ENCODE measurements around the gene FMN1.

Gene FMN1

DNA sequence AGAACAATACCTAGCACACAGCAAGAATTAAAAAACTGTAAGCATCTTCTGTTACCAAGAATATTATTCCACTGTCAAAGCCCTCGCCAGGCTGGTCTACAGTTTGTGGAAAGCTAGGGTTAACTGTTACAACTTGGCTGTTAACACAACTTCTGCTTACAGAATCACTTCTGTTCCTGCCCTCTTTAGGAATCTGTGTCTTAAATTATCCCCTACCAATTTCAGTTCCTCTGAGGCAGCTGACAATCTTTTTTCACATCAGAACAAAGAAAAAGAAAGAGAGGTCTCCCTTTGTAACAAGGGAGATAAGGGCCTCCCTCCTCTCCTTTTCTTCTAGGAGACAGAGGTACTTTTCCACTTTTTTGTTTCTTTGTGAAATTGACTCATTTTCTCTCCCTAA, 188.9 kb downstream of the FMN1 start:
- DNase-seq: no peak
- in situ Hi-C loops (cut with MboI; ENCODE audit: low pct_unique_long_range_greater_than_20kb, low sequenced_read_pairs): no loop called here

- in situ Hi-C loops (cut with MboI; ENCODE audit: low pct_unique_long_range_greater_than_20kb, low sequenced_read_pairs): no loop called here
- no peak for DNase-seq
Observed at GRCh38 chr15:33001926-33002325, 192.6 kb downstream of the FMN1 start.

- in situ Hi-C loops (cut with MboI; ENCODE audit: low pct_unique_long_range_greater_than_20kb, low sequenced_read_pairs): no loop called here
Observed at GRCh38 chr15:32998979-32999672, 195.4 kb downstream of the FMN1 start.

DNA sequence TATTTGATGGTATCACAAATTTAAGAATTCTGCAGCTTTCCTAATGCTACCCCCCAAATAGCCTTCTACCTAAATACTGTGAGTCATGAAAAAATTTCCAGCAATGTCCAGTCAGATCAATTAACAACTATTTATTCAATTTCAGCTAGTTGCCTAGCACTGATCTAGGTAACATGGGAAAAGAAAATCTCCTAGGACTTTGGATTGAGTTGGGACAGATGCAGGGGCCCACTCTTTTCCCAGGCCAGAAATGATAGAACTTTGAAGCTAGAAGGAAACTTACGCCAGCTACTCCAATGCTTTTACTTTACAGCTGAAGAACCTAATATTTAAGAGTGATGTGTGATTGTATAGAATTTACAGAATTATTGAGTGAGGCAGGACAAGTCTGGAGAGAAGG, 196.3 kb downstream of the FMN1 start:
- in situ Hi-C loops (cut with MboI; ENCODE audit: low pct_unique_long_range_greater_than_20kb, low sequenced_read_pairs): no loop called here
- DNase-seq: no peak

More at GRCh38 chr15:32998979-32999672, 195.4 kb downstream of the FMN1 start:
- DNase-seq: no peak

- DNase-seq: peak; percentile 51
- in situ Hi-C loops (cut with MboI; ENCODE audit: low pct_unique_long_range_greater_than_20kb, low sequenced_read_pairs): no loop called here
Observed at GRCh38 chr15:32994810-32995424, 199.6 kb downstream of the FMN1 start.

DNA sequence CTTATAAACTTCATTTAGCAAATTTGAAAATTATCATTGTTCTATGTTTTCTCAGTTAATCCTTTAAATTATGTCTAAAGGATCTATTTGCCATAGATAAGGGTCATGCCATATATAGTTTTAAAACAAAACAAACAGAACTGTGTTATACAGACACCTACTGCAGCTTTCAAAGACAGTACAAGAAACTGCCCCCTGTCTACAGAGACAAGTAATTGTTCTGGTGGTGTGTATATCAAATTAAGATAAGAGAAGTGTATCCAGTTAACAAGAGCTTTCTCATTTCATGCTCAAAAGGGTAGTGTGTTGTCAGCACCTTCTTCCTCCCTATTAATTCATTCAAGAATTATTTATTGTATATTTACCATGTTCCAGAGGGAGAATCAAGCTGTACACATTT, 201.2 kb downstream of the FMN1 start:
- no peak for DNase-seq

DNA sequence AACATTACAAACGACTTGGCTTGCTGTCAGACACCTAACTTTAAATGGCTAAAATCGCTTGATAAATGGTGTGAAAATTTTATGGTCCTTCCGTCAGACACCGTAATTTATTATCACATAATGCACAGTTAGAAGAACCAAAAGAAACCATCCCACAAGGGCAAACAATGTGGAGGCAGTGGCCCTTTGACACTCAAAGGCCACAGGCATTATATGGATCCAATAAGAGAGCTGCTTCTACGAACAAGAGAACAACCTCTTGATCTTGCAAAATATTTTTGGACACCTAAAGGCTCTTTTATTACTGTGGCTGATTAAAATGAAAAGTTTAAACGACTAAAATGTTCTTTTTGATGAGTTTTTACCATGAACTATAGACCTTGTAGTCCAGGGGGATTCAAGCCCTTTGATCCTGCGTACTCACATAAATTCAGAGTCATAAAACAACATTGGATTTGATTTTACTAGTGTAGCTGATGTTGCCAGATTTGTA, 202.8 kb downstream of the FMN1 start:
- in situ Hi-C loops (cut with MboI; ENCODE audit: low pct_unique_long_range_greater_than_20kb, low sequenced_read_pairs): no loop called here
- DNase-seq: no peak

More for the DNA sequence above, 201.2 kb downstream of the FMN1 start:
- in situ Hi-C loops (cut with MboI; ENCODE audit: low pct_unique_long_range_greater_than_20kb, low sequenced_read_pairs): no loop called here

- no peak for DNase-seq
- in situ Hi-C loops (cut with MboI; ENCODE audit: low pct_unique_long_range_greater_than_20kb, low sequenced_read_pairs): no loop called here
Observed at GRCh38 chr15:32990071-32990470, 204.4 kb downstream of the FMN1 start.

- no peak for DNase-seq
- in situ Hi-C loops (cut with MboI; ENCODE audit: low pct_unique_long_range_greater_than_20kb, low sequenced_read_pairs): no loop called here
Observed at GRCh38 chr15:32987067-32987466, 207.4 kb downstream of the FMN1 start.

- DNase-seq: no peak
- in situ Hi-C loops (cut with MboI; ENCODE audit: low pct_unique_long_range_greater_than_20kb, low sequenced_read_pairs): no loop called here
Observed at GRCh38 chr15:32986147-32986546, 208.4 kb downstream of the FMN1 start.

DNA sequence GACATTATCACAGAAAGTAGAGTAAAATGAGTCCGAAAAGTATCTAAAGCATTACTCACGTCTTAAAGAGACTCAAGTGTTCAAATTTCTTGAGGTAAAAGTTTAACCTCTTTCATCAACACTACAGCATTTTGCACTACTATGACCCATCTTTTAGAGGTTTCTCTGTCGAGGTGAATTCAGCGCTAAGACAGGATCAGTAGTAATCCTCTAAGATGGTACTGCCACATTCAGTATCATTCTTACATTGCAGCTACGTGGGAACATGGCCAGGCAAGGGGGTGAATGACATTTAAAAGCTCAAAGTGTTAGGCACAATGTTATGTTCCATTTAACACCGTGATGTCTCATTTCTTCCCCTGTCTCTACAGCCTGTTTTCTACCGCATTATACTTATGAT, 210.8 kb downstream of the FMN1 start:
- no peak for DNase-seq
- in situ Hi-C loops (cut with MboI; ENCODE audit: low pct_unique_long_range_greater_than_20kb, low sequenced_read_pairs): no loop called here

GRCh38 chr15:32982001-32982400, 212.5 kb downstream of the FMN1 start:
- in situ Hi-C loops (cut with MboI; ENCODE audit: low pct_unique_long_range_greater_than_20kb, low sequenced_read_pairs): no loop called here
- DNase-seq: no peak

GRCh38 chr15:32981536-32981935, 213.0 kb downstream of the FMN1 start:
- in situ Hi-C loops (cut with MboI; ENCODE audit: low pct_unique_long_range_greater_than_20kb, low sequenced_read_pairs): no loop called here
- no peak for DNase-seq

DNA sequence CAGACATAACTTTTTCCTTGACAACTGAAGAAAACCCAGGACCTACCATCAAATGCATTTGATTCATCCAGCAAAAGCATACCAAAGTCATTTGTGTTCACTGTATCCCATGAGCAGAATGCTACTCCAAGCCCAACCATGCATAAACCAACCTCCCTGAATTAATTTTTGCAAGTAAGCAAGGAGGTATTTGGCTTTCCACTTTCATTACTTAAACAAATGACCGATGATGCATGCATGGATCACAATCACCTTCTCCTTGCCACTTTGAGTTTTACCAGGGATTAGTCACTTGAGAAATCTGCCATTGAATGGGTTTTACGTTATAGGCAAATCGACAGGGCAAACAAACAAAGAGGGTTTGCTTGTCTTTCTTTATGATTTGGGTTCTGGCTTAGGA, 214.8 kb downstream of the FMN1 start:
- no peak for DNase-seq
- in situ Hi-C loops (cut with MboI; ENCODE audit: low pct_unique_long_range_greater_than_20kb, low sequenced_read_pairs): no loop called here

- no peak for DNase-seq
- in situ Hi-C loops (cut with MboI; ENCODE audit: low pct_unique_long_range_greater_than_20kb, low sequenced_read_pairs): no loop called here
Observed at GRCh38 chr15:32977506-32977905, 217.0 kb downstream of the FMN1 start.

DNA sequence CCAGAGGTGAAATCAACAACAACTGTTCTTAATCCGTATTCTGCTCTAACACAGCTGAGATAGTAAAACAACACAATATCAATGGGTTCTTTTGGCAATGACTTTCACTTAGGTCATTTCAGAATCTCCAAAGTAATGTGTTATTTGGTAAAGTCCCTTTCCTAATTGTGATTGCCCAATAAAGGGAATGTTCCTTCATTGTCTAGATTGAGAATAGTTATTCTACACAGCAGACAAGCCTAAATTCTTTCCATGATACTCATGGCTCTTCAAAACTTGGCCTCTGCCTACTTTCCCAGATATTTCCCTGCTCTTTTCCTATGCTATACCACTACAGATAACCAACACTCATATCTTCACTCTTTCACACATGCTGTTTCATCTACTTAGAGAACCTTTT, 219.8 kb downstream of the FMN1 start:
- no peak for DNase-seq
- in situ Hi-C loops (cut with MboI; ENCODE audit: low pct_unique_long_range_greater_than_20kb, low sequenced_read_pairs): no loop called here

DNA sequence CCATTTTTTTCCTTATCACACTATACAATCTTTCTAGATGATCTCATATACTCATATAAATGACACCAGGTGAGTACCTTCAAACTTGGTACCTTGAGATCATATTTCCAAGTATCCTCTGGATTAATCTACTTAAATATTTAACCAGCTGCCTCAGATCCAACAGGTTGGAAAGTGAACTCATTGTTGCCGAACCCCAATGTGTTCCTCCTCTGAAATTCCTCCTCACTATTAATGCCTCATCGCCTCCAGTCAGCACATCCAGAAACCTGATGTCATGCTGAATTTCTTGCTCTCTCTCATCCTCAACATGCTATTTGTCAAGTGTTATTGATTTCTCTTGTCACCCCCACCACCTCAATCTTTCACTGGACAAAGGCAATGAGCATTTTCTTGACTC, 221.8 kb downstream of the FMN1 start:
- no peak for DNase-seq
- in situ Hi-C loops (cut with MboI; ENCODE audit: low pct_unique_long_range_greater_than_20kb, low sequenced_read_pairs): no loop called here

- in situ Hi-C loops (cut with MboI; ENCODE audit: low pct_unique_long_range_greater_than_20kb, low sequenced_read_pairs): no loop called here
- no peak for DNase-seq
Observed at GRCh38 chr15:32970847-32971246, 223.7 kb downstream of the FMN1 start.

DNA sequence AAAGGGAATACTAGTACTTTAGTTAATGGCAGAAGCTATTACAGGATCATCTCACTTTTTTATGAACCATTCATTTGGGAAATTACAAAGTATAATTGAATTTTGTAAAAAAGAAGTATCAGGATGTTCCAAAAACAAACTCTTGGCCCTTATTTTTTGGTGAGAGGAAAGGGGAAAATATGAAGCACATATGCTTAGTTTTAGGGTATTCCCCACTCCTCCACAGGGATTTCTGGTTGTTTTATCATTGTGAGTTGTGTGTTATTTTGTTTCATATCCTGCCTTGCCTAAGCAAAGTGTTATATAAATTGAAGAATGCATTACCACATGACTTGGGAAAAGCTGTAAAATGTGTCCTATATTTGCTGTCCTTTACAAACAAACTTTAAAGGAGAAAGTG, 227.0 kb downstream of the FMN1 start:
- in situ Hi-C loops (cut with MboI; ENCODE audit: low pct_unique_long_range_greater_than_20kb, low sequenced_read_pairs): no loop called here
- DNase-seq: no peak

DNA sequence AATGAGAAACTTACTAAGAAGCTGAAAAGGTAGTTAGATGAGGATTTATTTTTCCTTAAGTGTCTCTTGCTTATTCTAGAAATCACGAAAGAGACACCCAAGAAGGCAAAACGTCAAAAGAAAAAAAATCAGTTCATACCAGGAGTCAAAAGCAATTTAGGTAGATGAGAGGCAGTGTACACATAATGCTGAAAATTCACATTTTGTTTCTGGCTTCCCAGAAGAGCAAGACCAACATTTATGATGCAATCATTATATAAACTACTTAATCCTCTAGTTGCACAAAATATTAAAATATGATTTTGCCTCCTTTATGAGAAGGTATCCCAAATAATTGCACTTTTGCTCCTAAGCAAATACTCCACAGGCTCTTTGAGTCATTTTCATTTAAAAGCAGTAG, 228.0 kb downstream of the FMN1 start:
- in situ Hi-C loops (cut with MboI; ENCODE audit: low pct_unique_long_range_greater_than_20kb, low sequenced_read_pairs): no loop called here
- no peak for DNase-seq

DNA sequence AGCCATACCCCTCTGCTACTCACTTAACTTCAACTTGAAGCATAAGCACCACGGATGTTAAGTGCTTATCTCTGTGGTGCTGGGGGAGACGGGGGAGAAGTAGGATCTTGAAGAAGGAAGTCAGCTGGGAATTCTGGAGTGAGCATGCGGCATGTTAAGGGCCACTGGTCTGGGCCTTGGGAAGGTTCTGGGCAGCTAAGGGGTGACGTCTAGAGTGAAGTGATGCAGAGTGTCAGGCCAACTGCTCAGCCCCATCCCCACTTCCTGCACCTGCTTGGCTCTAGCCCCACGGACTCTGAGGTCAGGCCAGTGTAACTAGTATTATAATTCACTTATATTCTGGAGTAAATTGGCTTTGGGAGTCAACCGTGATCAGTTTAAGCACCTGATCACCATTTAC, 228.6 kb downstream of the FMN1 start:
- DNase-seq: no peak
- in situ Hi-C loops (cut with MboI; ENCODE audit: low pct_unique_long_range_greater_than_20kb, low sequenced_read_pairs): no loop called here

Data from KBM-7 (cell line).